OCI-LY7 (cell line): ENCODE data around the gene YBX3. TPM values are rescaled to one million over a fixed set of nuclear protein-coding genes. Genes with fewer than 3 reads are reported as not detected.

Experiments used
- Bru-seq: library from RNA; stranded (reverse); fragments of 400-500 nt; gene quantifications from one replicate; lab custom pipeline; 2021; lab: Mats Ljungman, UMichigan
- BruChase-seq, 2 experiments: library from RNA; stranded (reverse); fragments of 400-500 nt; gene quantifications; one replicate each; lab custom pipeline; 2021; lab: Mats Ljungman, UMichigan
- BruUV-seq: library from RNA; stranded (reverse); fragments of 400-500 nt; replicated peaks from 2 replicates; lab custom pipeline; 2021; lab: Mats Ljungman, UMichigan
- CTCF ChIA-PET: fragments of 300-600 bp; sonication (Branson Sonifier 250); formaldehyde crosslinking; loops from one replicate; lab custom pipeline; 2022; ENCODE audit warnings: antibody characterized with exemption; ENCODE audit not compliant: unreplicated experiment; lab: Charles Lee
- POLR2A ChIA-PET: fragments of 300-600 bp; sonication (Branson Sonifier 250); formaldehyde crosslinking; loops from one replicate; lab custom pipeline; 2022; ENCODE audit warnings: antibody characterized with exemption; lab: Charles Lee
- DNase-seq: peaks from one replicate; pipeline ENCODE4 v3.0.0-alpha.2; 2015; ENCODE audit warnings: low spot score
- H2AFZ ChIP-seq: fragments of 200-600 bp; sonication (generic), shearing (Covaris generic); 2 replicates; pipeline ENCODE4 v1.6.1; 2014; ENCODE audit warnings: mild to moderate bottlenecking, antibody characterized with exemption, low read length, moderate library complexity
- H3K27ac ChIP-seq: fragments of 200-600 bp; sonication (generic); 2 replicates; pipeline ENCODE4 v1.5.1; 2014; ENCODE audit warnings: mixed run types, low read depth, mild to moderate bottlenecking, moderate library complexity, low read length, inconsistent platforms; ENCODE audit not compliant: poor library complexity, severe bottlenecking
- H3K36me3 ChIP-seq: fragments of 200-600 bp; sonication (generic); 2 replicates; pipeline ENCODE4 v1.6.1; 2014; ENCODE audit warnings: mild to moderate bottlenecking, antibody characterized with exemption, low read length, moderate library complexity, mixed read lengths; ENCODE audit not compliant: insufficient read depth
- H3K4me1 ChIP-seq: fragments of 200-600 bp; sonication (generic); 2 replicates; pipeline ENCODE4 v1.5.1; 2014; ENCODE audit warnings: mild to moderate bottlenecking, low read length; ENCODE audit not compliant: insufficient read depth, poor library complexity, severe bottlenecking
- H3K4me2 ChIP-seq: fragments of 200-600 bp; sonication (generic); 2 replicates; pipeline ENCODE4 v1.6.1; 2014; ENCODE audit warnings: mild to moderate bottlenecking, low read length
- H3K4me3 ChIP-seq: fragments of 200-600 bp; sonication (generic); 2 replicates; pipeline ENCODE4 v1.5.1; 2014; ENCODE audit warnings: mild to moderate bottlenecking, low read depth, low read length; ENCODE audit not compliant: poor library complexity, severe bottlenecking
- H3K79me2 ChIP-seq: fragments of 200-600 bp; sonication (generic); 2 replicates; pipeline ENCODE4 v1.6.1; 2016; ENCODE audit warnings: low read depth, mild to moderate bottlenecking, low read length, moderate library complexity, mixed read lengths; ENCODE audit not compliant: insufficient read depth
- H3K9me2 ChIP-seq: fragments of 200-600 bp; sonication (generic); 2 replicates; pipeline ENCODE4 v1.6.1; 2016; ENCODE audit warnings: mild to moderate bottlenecking, low read length, mixed read lengths; ENCODE audit not compliant: insufficient read depth
- H3K9me3 ChIP-seq: fragments of 200-600 bp; sonication (generic); 2 replicates; pipeline ENCODE4 v1.6.1; 2014; ENCODE audit warnings: mild to moderate bottlenecking, mixed run types, low read length, mixed read lengths
- H4K20me1 ChIP-seq: fragments of 200-600 bp; sonication (generic); 2 replicates; pipeline ENCODE4 v1.6.1; 2014; ENCODE audit warnings: mild to moderate bottlenecking, antibody characterized with exemption, low read length, moderate library complexity, mixed read lengths; ENCODE audit not compliant: insufficient read depth
- CTCF ChIP-seq: fragments of 200-600 bp; sonication (generic); conservative IDR thresholded peaks from 2 replicates; pipeline ENCODE4 v1.5.1; 2014; ENCODE audit warnings: mild to moderate bottlenecking, antibody characterized with exemption, low read length, moderate library complexity, mixed read lengths
- EZH2phosphoT487 ChIP-seq: fragments of 200-600 bp; sonication (generic); IDR thresholded peaks from 2 replicates; pipeline ENCODE4 v1.6.1; 2018; ENCODE audit warnings: low read depth, borderline replicate concordance, mild to moderate bottlenecking, mixed run types, antibody characterized with exemption, low read length, moderate library complexity, mixed read lengths
- intact Hi-C: fragments of 100-400 bp; cut with micrococcal nuclease; formaldehyde crosslinking; loops from one replicate; pipeline ENCODE4 v1.10.0; 2022; ENCODE audit not compliant: unreplicated experiment
- long read RNA-seq: library from polyadenylated mRNA; stranded (forward); transcript quantifications from one replicate; pipeline ENCODE4 v2.0.0, GENCODE V29; 2022
- total RNA-seq, 2 experiments: library from RNA; depleted of rRNA in 1 of 2; stranded (reverse); fragments of >200 nt in 1 of 2; shearing (Covaris generic) in 1 of 2; gene quantifications; 2 replicates each; pipeline ENCODE4 v1.2.3, GENCODE V29; 2014 to 2022

YBX3 gene
- total RNA-seq (2014; rRNA removed; shearing (Covaris generic)) (70.7 and 97.5 TPM in 2 replicates), total RNA-seq (2022) (220 and 223 TPM in 2 replicates), Bru-seq, nascent RNA (percentile 94 among the genes with signal in this experiment), BruChase-seq, experiment 1, labeled RNA remaining after a 6-hour chase (percentile 86 among the genes with signal in this experiment), BruChase-seq, experiment 2, labeled RNA remaining after a 2-hour chase (percentile 75 among the genes with signal in this experiment)
- long read RNA-seq, full-length matches to known transcripts: 703 of 856 reads
- long read RNA-seq, partial matches to known transcripts: 14 of 856 reads
- long read RNA-seq, other reads (novel, unspliced or antisense): 139 of 856 reads

DNA sequence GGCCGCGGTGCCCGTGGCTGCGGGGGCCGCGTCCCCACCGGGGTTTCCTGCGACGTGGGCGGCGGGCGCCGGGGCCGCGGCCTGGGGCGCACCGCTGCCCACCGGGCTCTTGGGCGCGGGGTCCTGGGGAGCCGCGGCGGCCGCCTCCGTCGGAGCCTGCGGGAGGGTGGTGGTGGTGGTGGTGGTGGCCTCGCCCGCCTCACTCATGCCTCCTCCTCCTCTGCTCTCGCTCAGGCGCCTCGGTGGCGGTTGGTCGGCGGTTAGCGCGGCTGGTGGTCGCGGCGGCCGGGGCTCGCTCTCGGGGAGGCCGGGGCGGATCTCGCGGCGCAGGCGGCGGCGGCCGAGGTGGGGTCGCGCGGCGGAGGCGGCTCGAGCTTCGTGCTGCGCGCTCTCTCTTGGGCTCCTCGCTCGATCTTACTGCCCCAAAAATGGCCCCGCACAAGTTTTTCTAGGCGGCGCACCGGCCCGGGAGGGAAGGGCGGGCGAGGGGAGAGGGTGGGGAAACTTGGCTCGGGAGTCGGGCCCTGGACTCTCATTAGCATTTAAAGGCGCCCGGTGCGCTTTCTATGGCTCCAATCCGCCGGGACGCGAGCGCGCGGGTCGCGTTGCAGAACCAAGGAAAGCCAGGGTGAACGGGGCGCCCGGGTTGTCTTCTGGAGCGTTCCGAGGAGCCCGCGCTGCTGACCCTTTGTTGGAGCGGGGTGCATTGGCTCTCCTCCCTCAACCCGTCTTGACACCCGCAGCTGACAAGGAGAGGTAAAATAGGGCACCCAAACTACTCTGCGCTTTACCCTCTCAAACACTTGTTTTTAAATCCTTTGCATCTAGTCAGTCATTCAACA, at the start of gene YBX3:
TSS of gene YBX3 (minus strand) at position 419 of the 842 bp plus-strand sequence. CDS start at position 207, 212 bp downstream.
- Histone ChIP-seq H3K9me2 (no peaks in the 10 kb centered on the region), H3K27ac (peak within 1 kb of the TSS; percentile 55), H4K20me1 (peaks cover 15% of the 10 kb centered on the region; the same call in 1 of the 2 replicates), H3K36me3 (peaks cover 7% of the 10 kb centered on the region; the same call in 1 of the 2 replicates), H3K9me3 (no peaks in the 10 kb centered on the region), H3K79me2 (peaks cover 50% of the 10 kb centered on the region), H3K4me2 (peak within 1 kb of the TSS; percentile 75), H3K4me3 (peak within 1 kb of the TSS; percentile 80), H2AFZ (peak within 1 kb of the TSS; percentile 94), H3K4me1 (peaks cover 28% of the 10 kb centered on the region)
- no TSS peak for BruUV-seq
- no peak for TF ChIP-seq CTCF
- TF ChIP-seq EZH2phosphoT487: no peak
- ChIA-PET POLR2A (interaction anchor here (1.0 to 1.5 kb wide), 5 partner anchors 9 to 109 kb away, joined by 3 to 4 read pairs (median 4); partner anchors contain the start of gene MAGOHB), CTCF (no interaction called here)
- intact Hi-C loops: loop anchor here (1.0 to 5.0 kb wide), 4 partner anchors 28 to 1999 kb away; partner anchors contain the start of genes MAGOHB and SMIM10L1
- DNase-seq: peak; percentile 77

DNA sequence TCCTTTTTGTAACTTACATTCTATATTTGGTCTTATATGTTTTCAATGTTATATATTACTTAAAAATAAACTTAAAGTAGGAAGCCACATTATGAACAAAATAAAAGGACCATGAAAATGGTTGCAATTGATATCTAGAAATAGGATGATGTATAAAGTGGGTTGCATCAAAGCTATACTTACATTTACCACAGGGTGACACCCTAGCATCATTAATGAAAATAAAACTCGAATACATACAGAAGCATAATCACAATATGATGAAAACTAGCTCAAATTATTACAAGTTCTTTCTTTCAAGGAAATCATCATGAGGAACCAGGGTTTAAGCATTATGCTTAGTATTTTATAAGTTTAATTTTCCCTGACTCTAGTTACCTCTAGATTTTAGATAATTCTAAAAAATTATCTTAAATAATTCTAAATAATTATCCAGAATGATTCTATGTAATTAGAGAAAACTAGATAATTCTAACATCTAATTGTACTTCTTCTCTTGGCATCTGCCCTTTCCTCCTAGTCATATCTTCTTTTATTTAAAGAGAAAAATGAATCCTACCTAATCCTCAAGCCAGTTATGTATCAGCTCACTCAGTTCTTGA, 48.1 kb upstream of the YBX3 start:
- CTCF ChIA-PET: no interaction called here

More for the DNA sequence above, 48.1 kb upstream of the YBX3 start:
- intact Hi-C loops: loop anchor here (1.0 to 2.0 kb wide), 2 partner anchors 428 to 716 kb away; no protein-coding TSS in a partner anchor
- POLR2A ChIA-PET: interaction anchor here (0.6 to 1.2 kb wide), 4 partner anchors 11 to 1505 kb away, joined by 3 to 4 read pairs (median 4); no protein-coding TSS in a partner anchor
- DNase-seq: peak; percentile 27
- Histone ChIP-seq H4K20me1 (no peaks in the 10 kb centered on the region), H2AFZ (no peak overlapping the region), H3K4me3 (no peak overlapping the region), H3K4me1 (no peaks in the 10 kb centered on the region), H3K27ac (no peak overlapping the region), H3K9me3 (no peaks in the 10 kb centered on the region), H3K79me2 (no peaks in the 10 kb centered on the region), H3K4me2 (no peak overlapping the region), H3K9me2 (no peaks in the 10 kb centered on the region), H3K36me3 (no peaks in the 10 kb centered on the region)
- TF ChIP-seq EZH2phosphoT487 (no peak), CTCF (peak; percentile 82)
- BruUV-seq: no TSS peak
